Pancreas (tissue), 10 donors: ENCODE data around the gene SLCO3A1. TPM values are rescaled to one million over a fixed set of nuclear protein-coding genes. Genes with fewer than 3 reads are reported as not detected.

Experiments
- ATAC-seq, 4 donors: fragments of 200-7000 bp; cut with Tn5 transposase; one replicate each; pipeline versions ENCODE4 v1.8.0 to v1.9.1; 2020; ENCODE audit warnings: mild to moderate bottlenecking in 4 of 4, moderate library complexity in 4 of 4
- DNase-seq, 6 donors: peaks; one replicate each; pipeline ENCODE4 v3.0.0-alpha.2; 2020
- FAIRE-seq: peaks from 2 replicates; lab custom pipeline; 2012; peaks lifted over from hg19 to GRCh38; lab: Jason Lieb, UNC
- H3K27ac ChIP-seq, 4 donors: fragments of 200-600 bp; sonication (generic); 1 replicate in 3 of 4; 2 replicates in 1 of 4; pipeline versions ENCODE4 v1.5.0 to v1.8.0; 2020
- H3K27me3 ChIP-seq, 4 donors: fragments of 200-600 bp; one replicate each; pipeline ENCODE4 v1.8.0; 2021
- H3K36me3 ChIP-seq, 3 donors: fragments of 200-600 bp; sonication (generic) in 1 of 3; one replicate each; pipeline versions ENCODE4 v1.5.0 to v1.8.0; 2020 to 2021
- H3K4me1 ChIP-seq, 3 donors: fragments of 200-600 bp; one replicate each; pipeline ENCODE4 v1.8.0; 2021
- H3K4me3 ChIP-seq, 4 donors: fragments of 200-600 bp; sonication (generic) in 2 of 4; one replicate each; pipeline versions ENCODE4 v1.5.0 to v1.8.0; 2020 to 2021
- H3K9me3 ChIP-seq, 4 donors: fragments of 200-600 bp; one replicate each; pipeline ENCODE4 v1.8.0; 2021
- CTCF ChIP-seq, 4 donors: fragments of 200-600 bp; sonication (generic) in 3 of 4; IDR thresholded peaks; one replicate each; pipeline versions ENCODE4 v1.5.0 to v1.8.0; 2021; ENCODE audit warnings: antibody characterized with exemption in 4 of 4
- WGBS, 2 donors: extraction: QIAGEN DNeasy Blood & Tissue Kit; methylation state at CpG; one replicate each; pipeline ENCODE4 v1.1.7; 2013; 5-methylcytosine and 5-hydroxymethylcytosine counted together
- intact Hi-C, 3 donors: fragments of 100-400 bp; cut with DNase I; formaldehyde crosslinking; loops; one replicate each; pipeline versions ENCODE4 v1.11.1 to v1.14.2; 2022
- polyA plus RNA-seq, 2 donors: library from polyadenylated mRNA; stranded (reverse); fragments of 200-250 nt; gene quantifications; one replicate each; pipeline ENCODE4 v1.2.3, GENCODE V29; 2013
- total RNA-seq, 6 donors: library from RNA; stranded (reverse); fragmentation: NEBNext Ultra II Directional in 4 of 6; extraction: Animal tissue kit (Norgen Biotek cat#: 25700) in 4 of 6; gene quantifications; one replicate each; pipeline versions ENCODE4 v1.2.1 to v1.2.4, GENCODE V29; 2021 to 2023
- donor health status: healthy with polysubstance abuse.
- donor health status: DM: no; HTN: no; CAD: no; lungs with moderate emphysema.
- donor health status: DM: no; HTN: no; CAD: no.
- donor health status: control.
- donor health status: control.
- donor health status: Bipolar disorder and iron deficiency.
- donor health status: DM: yes; HTN: yes; CAD: no.
- donor health status: DM: no; HTN: no; CAD: no.
- donor health status: DM: no; HTN: no; CAD: no.
- donor health status: DM: yes; HTN: yes; CAD: no.

SLCO3A1 gene
- total and polyA plus RNA-seq, 8 donors: 3.4 to 15.5 (median 6.7) TPM

DNA sequence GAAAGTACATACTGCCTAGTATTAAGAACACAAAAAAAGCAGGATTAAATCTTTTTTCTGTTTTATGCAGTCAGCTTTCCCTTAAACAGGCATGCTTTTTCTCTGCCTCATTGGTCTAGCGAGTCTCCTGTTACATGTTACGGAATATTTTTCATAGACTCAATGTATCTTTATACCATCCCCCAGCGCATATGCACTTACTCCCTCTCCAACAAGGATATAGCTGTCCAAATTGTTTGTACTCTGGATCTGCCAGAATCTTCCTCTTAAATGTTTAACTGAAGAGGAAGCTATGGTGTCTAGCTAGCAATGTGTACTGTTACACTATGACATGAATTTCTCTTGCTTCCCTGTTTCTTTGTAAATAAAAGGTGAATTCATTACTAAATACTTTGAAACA, 9.2 kb upstream of the SLCO3A1 start:
- intact Hi-C loops: no loop called here
- Histone ChIP-seq H3K36me3 (no peaks in the 10 kb centered on the region), H3K4me3 (no peak overlapping the region), H3K4me1 (no peaks in the 10 kb centered on the region), H3K27me3 (peaks cover 0 to 4% (median 0%) of the 10 kb centered on the region in 4 donors), H3K9me3 (peaks cover 0 to 3% (median 0%) of the 10 kb centered on the region in 4 donors), H3K27ac (no peak overlapping the region)
- no peak for FAIRE-seq
- TF ChIP-seq CTCF (IDR thresholded peaks at IDR 0.05): no peak
- 78 to 87% methylated on average over 3 of the region's 3 CpGs for WGBS, 2 donors
- no peak for ATAC-seq
- DNase-seq: no peak

DNA sequence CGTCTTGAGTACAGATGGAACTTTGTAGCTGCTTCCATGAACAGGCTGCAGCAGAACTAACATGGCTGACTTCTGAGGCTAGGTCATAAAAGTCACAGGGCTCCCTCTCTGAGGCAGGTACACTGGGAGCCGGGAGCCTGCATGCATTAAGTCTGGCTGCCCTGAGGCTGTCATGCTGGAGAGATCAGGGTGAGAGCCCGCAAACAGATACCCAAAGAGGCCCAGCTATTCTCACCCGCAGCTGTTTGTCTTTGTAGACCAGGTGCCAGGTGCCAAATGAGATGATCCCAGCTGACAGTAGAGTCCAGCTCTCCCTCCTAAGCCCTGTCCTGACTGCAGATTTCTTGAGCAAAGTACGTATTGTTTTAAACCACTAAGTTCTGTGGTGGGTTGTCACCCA, 8.6 kb upstream of the SLCO3A1 start:
- DNase-seq (no peak), FAIRE-seq (no peak), ATAC-seq (no peak)
- H3K27ac ChIP-seq: no peak overlapping the region
- intact Hi-C loops: no loop called here
- H3K36me3 ChIP-seq: no peaks in the 10 kb centered on the region
- no peak overlapping the region for H3K4me3 ChIP-seq
- TF ChIP-seq CTCF (IDR thresholded peaks at IDR 0.05): no peak
- 60 to 77% methylated on average over 5 of the region's 5 CpGs for WGBS, 2 donors
- peaks cover 0 to 4% (median 0%) of the 10 kb centered on the region in 4 donors for H3K27me3 ChIP-seq
- peaks cover 0 to 3% (median 0%) of the 10 kb centered on the region in 4 donors for H3K9me3 ChIP-seq
- H3K4me1 ChIP-seq: no peaks in the 10 kb centered on the region

DNA sequence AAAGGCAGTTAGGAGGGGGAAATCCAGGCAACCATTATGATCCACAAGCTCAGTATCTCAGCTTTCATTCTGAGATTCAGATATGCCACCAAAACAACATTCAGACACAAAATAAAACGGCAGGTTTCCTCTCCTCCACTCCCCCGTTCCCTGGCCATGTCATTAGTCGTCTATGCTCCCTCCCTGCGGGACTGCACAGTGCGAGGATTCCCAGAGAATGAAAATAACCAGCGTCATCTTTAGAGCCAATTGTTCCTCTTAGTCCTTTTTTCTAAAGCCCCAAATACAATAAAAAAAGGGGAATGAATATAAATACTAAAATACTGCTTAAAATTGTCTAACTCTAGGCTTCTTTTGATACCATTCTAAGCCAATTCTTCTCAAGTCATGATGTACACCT, 7.8 kb upstream of the SLCO3A1 start:
- TF ChIP-seq CTCF (IDR thresholded peaks at IDR 0.05): no peak

DNA sequence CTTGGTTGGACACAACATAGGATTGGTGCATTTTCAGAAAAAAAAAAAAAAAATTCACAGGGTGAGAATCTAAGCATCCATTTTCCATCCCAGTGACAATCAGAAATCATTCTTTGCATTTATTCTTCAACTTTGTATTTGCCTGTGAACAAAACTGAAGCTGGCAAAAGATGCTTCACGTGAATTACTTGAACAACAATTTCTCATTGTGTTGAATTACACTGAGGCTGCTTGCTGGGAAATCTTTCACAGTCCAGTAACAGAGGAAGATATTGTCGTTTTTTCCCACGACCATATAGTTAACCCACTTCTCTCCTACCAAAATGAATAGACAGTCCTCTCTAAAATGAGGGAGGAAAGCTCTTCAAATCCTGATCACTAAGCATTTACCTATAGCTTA, 4.3 kb upstream of the SLCO3A1 start:
- no peak for TF ChIP-seq CTCF (IDR thresholded peaks at IDR 0.05)
- Histone ChIP-seq H3K36me3 (no peaks in the 10 kb centered on the region), H3K4me3 (no peak overlapping the region), H3K27ac (no peak overlapping the region), H3K9me3 (no peaks in the 10 kb centered on the region), H3K4me1 (peaks cover 0 to 6% (median 5%) of the 10 kb centered on the region in 3 donors), H3K27me3 (no peaks in the 10 kb centered on the region)
- no peak for DNase-seq
- WGBS, 2 donors: 33 to 38% methylated on average over 3 of the region's 3 CpGs
- intact Hi-C loops: no loop called here
- no peak for FAIRE-seq
- ATAC-seq: no peak

More for the DNA sequence above, 7.8 kb upstream of the SLCO3A1 start:
- Histone ChIP-seq H3K4me1 (no peaks in the 10 kb centered on the region), H3K4me3 (no peak overlapping the region), H3K27me3 (peaks cover 0 to 4% (median 0%) of the 10 kb centered on the region in 4 donors), H3K9me3 (peaks cover 0 to 3% (median 0%) of the 10 kb centered on the region in 4 donors), H3K36me3 (no peaks in the 10 kb centered on the region), H3K27ac (no peak overlapping the region)
- no peak for DNase-seq
- intact Hi-C loops: no loop called here
- WGBS, 2 donors: 35 to 57% methylated on average over 6 of the region's 6 CpGs
- FAIRE-seq: no peak
- no peak for ATAC-seq

- no peak for FAIRE-seq
- 81 to 86% methylated on average over 7 of the region's 7 CpGs for WGBS, 2 donors
Observed at GRCh38 chr15:91849749-91850161, 3.8 kb upstream of the SLCO3A1 start.

More at GRCh38 chr15:91849749-91850161, 3.8 kb upstream of the SLCO3A1 start:
- Histone ChIP-seq H3K27ac (no peak overlapping the region), H3K4me1 (peaks cover 0 to 6% (median 5%) of the 10 kb centered on the region in 3 donors), H3K27me3 (no peaks in the 10 kb centered on the region), H3K4me3 (no peak overlapping the region), H3K9me3 (no peaks in the 10 kb centered on the region), H3K36me3 (no peaks in the 10 kb centered on the region)
- intact Hi-C loops: no loop called here
- no peak for TF ChIP-seq CTCF (IDR thresholded peaks at IDR 0.05)
- ATAC-seq (no peak), DNase-seq (no peak)
